ENCODE measurements around the gene NAT8. TPM values are rescaled to one million over a fixed set of nuclear protein-coding genes. Genes with fewer than 3 reads are reported as not detected.

The NAT8 gene
- polyA plus RNA-seq, 1 donor (not counting 4 experiments of a cell fraction or from before 2014, with no cell fraction given): not detected

GRCh38 chr2:73601780-73602179 is 40.4 kb downstream of the NAT8 start:
- Histone ChIP-seq H3K36me3 (ENCODE audit: control insufficient read depth in 2 of 2, extremely low read depth in 1 of 2, insufficient read depth in 2 of 2, low read length in 2 of 2) (peaks cover 0 to 3% of the 10 kb centered on the region in 2 experiments), H3K4me1 (ENCODE audit: control insufficient read depth, extremely low read depth, insufficient read depth, low read length) (no peaks in the 10 kb centered on the region), H3K9me3 (ENCODE audit: control insufficient read depth, low read depth, low read length) (no peaks in the 10 kb centered on the region), H3K9me1 (ENCODE audit: control insufficient read depth, extremely low read depth, insufficient read depth, low read length) (no peaks in the 10 kb centered on the region), H4K20me1 (ENCODE audit: control insufficient read depth, extremely low read depth, insufficient read depth, low read length) (no peaks in the 10 kb centered on the region), H3K79me2 (ENCODE audit: control insufficient read depth, insufficient read depth, low read length) (no peaks in the 10 kb centered on the region), H3K4me3 (ENCODE audit: control insufficient read depth in 2 of 3, extremely low read depth in 1 of 3, insufficient read depth in 2 of 3, low read depth in 1 of 3, low read length in 3 of 3) (no peak overlapping the region), H3K27me3 (ENCODE audit: control insufficient read depth, extremely low read depth, insufficient read depth, low read length) (no peaks in the 10 kb centered on the region), H3K27ac (ENCODE audit: control insufficient read depth, insufficient read depth, low read length) (no peak overlapping the region), H3K9ac (ENCODE audit: control insufficient read depth, extremely low read depth, insufficient read depth, low read length) (no peak overlapping the region), H2AFZ (ENCODE audit: control insufficient read depth, low read length) (no peak overlapping the region), H3K4me2 (ENCODE audit: control insufficient read depth, extremely low read depth, insufficient read depth, low read depth, low read length) (no peak overlapping the region)
- DNase-seq (ENCODE audit: low read depth, low spot score): no peak
- TF ChIP-seq EZH2 (IDR thresholded peaks at IDR 0.05; ENCODE audit: low read length) (no peak), CTCF (optimal IDR thresholded peaks at IDR 0.05 in 1 of 3, IDR thresholded peaks at IDR 0.05 in 1 of 3, conservative IDR thresholded peaks at IDR 0.05 in 1 of 3; ENCODE audit: extremely low read depth in 1 of 3, insufficient read depth in 2 of 3, low read length in 3 of 3) (no peak)
- no peak for FAIRE-seq
- dilution Hi-C loops (cut with MboI; ENCODE audit: extremely low pct_ligation_motif_present, low sequenced_read_pairs): no loop called here

GRCh38 chr2:73594251-73594650 is 48.0 kb downstream of the NAT8 start:
- dilution Hi-C loops (cut with MboI; ENCODE audit: extremely low pct_ligation_motif_present, low sequenced_read_pairs): no loop called here

More at GRCh38 chr2:73594251-73594650, 48.0 kb downstream of the NAT8 start:
- Histone ChIP-seq H3K4me2 (ENCODE audit: control insufficient read depth, extremely low read depth, insufficient read depth, low read depth, low read length) (no peak overlapping the region), H3K9me1 (ENCODE audit: control insufficient read depth, extremely low read depth, insufficient read depth, low read length) (no peaks in the 10 kb centered on the region), H3K27ac (ENCODE audit: control insufficient read depth, insufficient read depth, low read length) (no peak overlapping the region), H4K20me1 (ENCODE audit: control insufficient read depth, extremely low read depth, insufficient read depth, low read length) (no peaks in the 10 kb centered on the region), H3K4me3 (ENCODE audit: control insufficient read depth in 2 of 3, extremely low read depth in 1 of 3, insufficient read depth in 2 of 3, low read depth in 1 of 3, low read length in 3 of 3) (no peak overlapping the region), H3K36me3 (ENCODE audit: control insufficient read depth in 2 of 2, extremely low read depth in 1 of 2, insufficient read depth in 2 of 2, low read length in 2 of 2) (no peaks in the 10 kb centered on the region), H3K9ac (ENCODE audit: control insufficient read depth, extremely low read depth, insufficient read depth, low read length) (no peak overlapping the region), H3K79me2 (ENCODE audit: control insufficient read depth, insufficient read depth, low read length) (no peaks in the 10 kb centered on the region), H3K27me3 (ENCODE audit: control insufficient read depth, extremely low read depth, insufficient read depth, low read length) (no peaks in the 10 kb centered on the region), H3K4me1 (ENCODE audit: control insufficient read depth, extremely low read depth, insufficient read depth, low read length) (no peaks in the 10 kb centered on the region), H2AFZ (ENCODE audit: control insufficient read depth, low read length) (no peak overlapping the region), H3K9me3 (ENCODE audit: control insufficient read depth, low read depth, low read length) (no peaks in the 10 kb centered on the region)
- TF ChIP-seq EZH2 (IDR thresholded peaks at IDR 0.05; ENCODE audit: low read length) (no peak), CTCF (optimal IDR thresholded peaks at IDR 0.05 in 1 of 3, IDR thresholded peaks at IDR 0.05 in 1 of 3, conservative IDR thresholded peaks at IDR 0.05 in 1 of 3; ENCODE audit: extremely low read depth in 1 of 3, insufficient read depth in 2 of 3, low read length in 3 of 3) (no peak)
- DNase-seq (ENCODE audit: low read depth, low spot score) (no peak), FAIRE-seq (no peak)
